Fibroblast of mammary gland (primary cell): ENCODE data around the gene USB1.

Source experiments
- DNase-seq: peaks from one replicate; pipeline ENCODE4 v3.0.0-alpha.2; 2010; ENCODE audit warnings: low read depth
- H3K4me3 ChIP-seq: 2 replicates; pipeline ENCODE4 v1.5.1; 2011; ENCODE audit warnings: low read depth, mild to moderate bottlenecking, low read length, moderate library complexity; ENCODE audit not compliant: control insufficient read depth
- TF ChIP-seq, protein P1 (sequence below): conservative IDR thresholded peaks from 2 replicates; pipeline ENCODE4 v1.5.1; 2011; ENCODE audit warnings: low read depth, low read length, inconsistent platforms; ENCODE audit not compliant: control insufficient read depth, insufficient read depth

The USB1 gene

DNA sequence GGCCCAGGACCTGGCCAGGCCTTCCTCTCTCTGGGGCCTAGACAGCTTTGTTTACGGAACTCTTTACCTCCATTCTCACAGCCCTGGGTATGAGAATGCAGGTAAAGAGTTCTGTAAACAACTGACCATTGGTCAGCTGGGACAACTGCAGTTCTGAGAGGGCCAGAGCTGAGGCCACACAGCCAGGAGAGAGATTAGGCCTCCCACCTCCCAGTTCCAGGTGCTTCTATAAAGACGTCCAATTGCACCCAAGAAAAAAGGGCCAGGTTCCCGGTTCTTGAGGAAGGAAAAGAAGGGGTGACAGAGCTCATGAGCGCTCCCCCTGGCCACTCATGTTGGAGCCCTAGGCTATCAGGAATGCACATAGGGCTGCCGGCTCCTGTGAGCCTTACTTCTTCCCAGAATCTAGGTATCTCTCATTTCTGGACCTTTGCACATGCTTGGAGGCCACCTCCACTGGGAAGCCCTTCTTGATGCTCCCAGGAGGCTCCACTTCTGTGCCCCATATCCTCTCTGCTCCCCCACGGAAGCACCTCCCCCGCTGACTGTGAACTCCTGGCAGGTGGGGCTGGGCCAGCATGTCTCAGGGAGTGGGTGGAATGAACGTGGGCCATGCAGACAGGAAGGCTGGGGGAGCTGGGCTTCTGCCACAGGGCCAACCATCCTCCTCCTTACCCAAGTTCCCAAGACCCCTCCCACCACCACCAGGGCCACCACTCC lies 43.4 kb upstream of the USB1 start:
- H3K4me3 ChIP-seq = no peak overlapping the region
- TF ChIP-seq, protein P1, sequence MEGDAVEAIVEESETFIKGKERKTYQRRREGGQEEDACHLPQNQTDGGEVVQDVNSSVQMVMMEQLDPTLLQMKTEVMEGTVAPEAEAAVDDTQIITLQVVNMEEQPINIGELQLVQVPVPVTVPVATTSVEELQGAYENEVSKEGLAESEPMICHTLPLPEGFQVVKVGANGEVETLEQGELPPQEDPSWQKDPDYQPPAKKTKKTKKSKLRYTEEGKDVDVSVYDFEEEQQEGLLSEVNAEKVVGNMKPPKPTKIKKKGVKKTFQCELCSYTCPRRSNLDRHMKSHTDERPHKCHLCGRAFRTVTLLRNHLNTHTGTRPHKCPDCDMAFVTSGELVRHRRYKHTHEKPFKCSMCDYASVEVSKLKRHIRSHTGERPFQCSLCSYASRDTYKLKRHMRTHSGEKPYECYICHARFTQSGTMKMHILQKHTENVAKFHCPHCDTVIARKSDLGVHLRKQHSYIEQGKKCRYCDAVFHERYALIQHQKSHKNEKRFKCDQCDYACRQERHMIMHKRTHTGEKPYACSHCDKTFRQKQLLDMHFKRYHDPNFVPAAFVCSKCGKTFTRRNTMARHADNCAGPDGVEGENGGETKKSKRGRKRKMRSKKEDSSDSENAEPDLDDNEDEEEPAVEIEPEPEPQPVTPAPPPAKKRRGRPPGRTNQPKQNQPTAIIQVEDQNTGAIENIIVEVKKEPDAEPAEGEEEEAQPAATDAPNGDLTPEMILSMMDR = no peak
- DNase-seq = no peak

DNA sequence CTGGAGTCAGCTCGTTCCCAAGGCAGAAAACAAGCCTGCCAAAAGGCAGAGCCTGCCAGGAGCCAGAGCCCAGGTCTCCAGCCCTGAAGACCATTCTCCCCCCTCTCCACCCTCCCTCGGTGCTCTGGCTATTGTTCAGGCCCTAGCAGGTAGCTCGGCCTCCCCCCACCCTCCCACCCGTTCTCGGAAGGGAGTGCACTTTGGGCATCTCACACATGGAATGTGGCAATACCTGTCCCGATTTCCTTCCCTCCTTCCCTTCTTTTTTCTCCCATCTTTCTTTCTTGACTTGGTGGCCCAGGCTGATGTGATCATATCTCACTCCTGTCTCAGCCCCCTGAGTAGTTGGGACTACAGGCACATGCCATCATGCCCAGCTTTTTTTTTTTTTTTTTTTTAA lies 42.7 kb upstream of the USB1 start:
- TF ChIP-seq, protein P1 = no peak
- no peak overlapping the region for H3K4me3 ChIP-seq
- no peak for DNase-seq

DNA sequence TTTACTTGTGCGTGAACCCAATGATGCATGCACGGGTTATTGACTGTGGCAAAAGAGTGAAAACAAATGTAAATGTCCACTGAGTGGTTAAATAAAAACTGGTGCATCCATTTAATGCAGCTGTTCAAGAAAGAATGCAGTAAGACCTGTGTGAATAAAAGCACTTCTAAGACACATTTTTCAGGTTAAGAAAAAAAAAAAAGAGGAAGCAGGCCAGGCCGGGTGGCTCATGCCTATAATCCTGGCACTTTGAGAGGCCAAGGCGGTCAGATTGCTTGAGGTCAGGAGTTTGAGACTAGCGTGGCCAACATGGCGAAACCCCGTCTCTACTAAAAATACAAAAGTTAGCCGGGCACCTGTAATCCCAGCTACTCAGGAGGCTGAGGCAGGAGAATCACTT lies 42.1 kb upstream of the USB1 start:
- TF ChIP-seq, protein P1 = no peak
- no peak overlapping the region for H3K4me3 ChIP-seq
- no peak for DNase-seq

DNA sequence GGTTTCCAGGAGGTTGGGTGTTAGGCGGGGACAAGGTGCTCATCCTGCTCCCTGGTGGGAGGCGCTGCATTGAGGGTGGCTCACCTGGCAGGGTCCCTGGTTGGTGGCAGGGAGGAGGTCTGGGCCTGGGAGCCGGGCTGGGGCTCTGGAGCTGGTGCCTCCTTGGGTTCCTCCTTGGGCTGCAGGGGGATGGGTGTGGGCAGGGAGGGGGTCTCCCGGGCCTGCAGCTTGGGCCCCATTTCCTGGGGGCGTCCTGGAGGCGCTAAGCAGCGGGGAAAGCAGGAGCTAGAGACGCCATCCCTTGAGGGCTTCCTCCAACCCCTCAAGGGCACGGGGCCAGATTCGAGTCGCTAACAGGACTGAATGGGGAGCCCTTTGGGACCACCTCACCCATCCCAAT lies 41.4 kb upstream of the USB1 start:
- H3K4me3 ChIP-seq = no peak overlapping the region
- DNase-seq = no peak
- TF ChIP-seq, protein P1 = no peak

DNA sequence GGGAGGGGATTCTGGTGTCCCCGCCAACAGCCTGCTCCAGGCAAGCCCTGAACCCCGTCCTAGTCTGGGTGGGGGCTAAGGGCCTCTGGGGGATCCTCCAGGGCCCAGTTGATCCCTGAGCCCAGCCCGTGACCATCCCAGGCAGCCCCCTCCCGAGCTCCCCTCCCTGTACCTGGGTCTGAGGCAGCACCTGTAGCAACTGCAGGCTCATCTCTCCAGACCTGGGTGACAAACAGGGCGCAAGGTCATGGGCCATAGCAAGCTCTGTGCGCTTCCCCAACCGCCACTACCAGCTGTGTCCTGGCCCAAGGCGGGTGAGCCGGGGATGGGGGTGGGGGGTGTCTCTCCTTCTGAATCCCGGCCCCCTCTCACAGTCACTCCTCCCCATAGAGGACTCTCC lies 40.9 kb upstream of the USB1 start:
- no peak overlapping the region for H3K4me3 ChIP-seq
- TF ChIP-seq, protein P1 = no peak
- DNase-seq = no peak

DNA sequence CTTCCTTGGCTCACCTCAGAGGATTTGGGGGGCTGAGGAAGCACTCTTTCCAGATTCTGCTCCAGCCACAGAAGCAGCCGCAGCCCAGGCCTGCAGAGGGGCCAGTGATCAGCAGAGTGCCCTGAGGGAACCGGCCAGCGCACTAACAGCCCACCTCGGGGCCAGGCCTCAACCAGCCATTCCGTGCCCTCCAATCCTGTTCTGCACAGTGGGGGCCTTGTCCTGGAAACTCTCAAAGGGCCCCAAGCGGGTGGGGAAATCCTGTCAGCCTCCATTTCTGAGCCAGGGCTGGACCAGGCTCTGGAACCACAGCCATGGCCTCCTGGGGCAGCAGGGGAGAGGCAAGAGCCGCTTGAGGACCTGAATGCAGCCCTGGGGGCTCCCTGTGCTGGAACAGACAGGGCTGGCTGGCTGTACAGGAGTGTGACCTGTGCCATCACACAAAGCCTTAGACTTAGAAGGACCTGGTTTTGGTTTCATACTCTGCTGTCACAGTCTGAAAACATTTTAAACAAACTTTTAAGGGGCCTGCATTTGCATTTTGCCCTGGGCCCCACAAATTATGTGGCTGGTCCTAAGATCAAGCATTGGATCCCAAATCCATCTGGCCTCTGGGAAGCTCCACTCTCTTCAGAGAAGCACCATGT lies 40.3 kb upstream of the USB1 start:
- TF ChIP-seq, protein P1 = no peak
- H3K4me3 ChIP-seq = no peak overlapping the region
- DNase-seq = no peak
